SH-SY5Y (cell line): ENCODE results near the gene ARID2.

Source experiments
- GATA2 ChIP-seq: IDR thresholded peaks from 2 replicates; pipeline ENCODE4 v1.6.1; 2011; ENCODE audit warnings: mild to moderate bottlenecking, low read depth, low read length
- GATA3 ChIP-seq: IDR thresholded peaks from 2 replicates; pipeline ENCODE4 v1.6.1; 2011; ENCODE audit warnings: low read depth, mild to moderate bottlenecking, low read length, moderate library complexity

ARID2 gene

DNA sequence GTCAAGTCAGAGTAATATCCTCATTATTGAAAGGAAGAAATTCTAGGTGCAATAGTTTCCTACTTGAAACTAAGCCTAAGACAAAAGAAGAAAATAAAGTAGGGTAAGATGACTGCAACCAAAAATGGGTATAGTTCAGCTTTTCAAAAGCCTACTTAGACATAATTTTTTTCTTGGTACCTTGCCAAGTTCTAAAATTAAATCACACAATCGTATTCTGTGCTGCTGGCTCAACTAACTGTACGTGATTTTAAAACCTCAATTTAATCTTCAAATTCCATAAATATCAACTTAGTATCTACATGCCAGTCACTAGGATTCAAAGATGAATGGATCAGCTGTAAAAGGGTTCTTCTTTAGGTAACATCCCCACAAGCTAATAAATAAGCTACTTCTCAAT is 204.0 kb downstream of the ARID2 start:
- no peak for TF ChIP-seq GATA2
- TF ChIP-seq GATA3, result no peak

DNA sequence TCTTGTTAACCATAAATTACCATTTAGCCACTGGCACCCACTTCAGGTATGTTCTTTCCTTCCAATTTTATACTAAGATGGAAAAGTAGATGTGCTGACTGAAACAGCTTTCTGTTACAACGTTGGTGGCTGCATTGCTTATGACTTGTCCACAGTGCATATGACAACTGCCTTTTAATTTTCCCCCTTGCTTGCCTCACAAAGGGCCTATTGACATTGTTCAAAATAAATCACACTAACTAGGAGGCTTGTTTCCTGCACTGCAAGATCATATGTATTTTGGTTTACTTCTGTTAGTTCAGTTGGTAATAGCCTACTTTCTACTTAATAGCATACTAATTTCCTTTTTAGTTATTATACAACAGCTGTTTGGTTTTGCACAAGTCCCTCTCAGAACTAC is 205.4 kb downstream of the ARID2 start:
- TF ChIP-seq GATA3 (no peak), GATA2 (no peak)

DNA sequence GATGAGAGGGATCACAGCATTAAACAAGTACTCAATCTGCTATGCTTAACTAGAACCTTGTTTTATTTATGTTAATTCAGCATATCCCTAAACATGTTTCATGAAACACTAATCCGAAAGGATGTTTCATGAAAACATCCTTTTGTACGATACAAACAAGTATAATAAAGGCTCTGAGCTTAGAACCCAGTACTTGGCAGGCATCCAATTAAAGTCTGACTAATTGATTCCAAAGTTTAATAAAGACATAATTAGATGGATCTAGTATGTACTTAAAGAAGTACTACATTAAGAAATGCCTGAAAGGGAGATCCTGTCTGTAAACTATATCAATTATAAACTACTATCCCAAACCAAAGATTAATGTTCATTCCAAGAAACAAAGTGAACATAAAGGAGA is 209.1 kb downstream of the ARID2 start:
- TF ChIP-seq GATA2 (no peak), GATA3 (no peak)

DNA sequence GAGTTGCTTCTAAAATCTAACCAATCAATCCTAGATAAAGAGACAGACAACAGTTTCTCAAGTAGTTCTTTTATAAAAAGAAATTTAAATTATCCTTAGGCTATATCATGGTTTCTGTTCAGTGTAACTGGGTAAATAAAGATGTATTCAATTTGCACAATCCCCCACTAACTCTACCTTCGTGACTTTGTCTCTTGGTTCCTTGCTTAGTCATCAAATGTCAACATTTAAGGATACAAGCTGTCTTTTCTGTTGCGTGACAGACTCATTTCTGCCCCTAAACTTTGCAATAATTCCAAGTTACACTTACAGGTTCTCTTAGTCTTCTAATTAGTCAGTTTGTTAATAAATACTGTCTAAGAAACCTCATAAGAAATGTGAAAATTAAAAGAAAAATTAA is 210.3 kb downstream of the ARID2 start:
- no peak for TF ChIP-seq GATA2
- TF ChIP-seq GATA3, result no peak

DNA sequence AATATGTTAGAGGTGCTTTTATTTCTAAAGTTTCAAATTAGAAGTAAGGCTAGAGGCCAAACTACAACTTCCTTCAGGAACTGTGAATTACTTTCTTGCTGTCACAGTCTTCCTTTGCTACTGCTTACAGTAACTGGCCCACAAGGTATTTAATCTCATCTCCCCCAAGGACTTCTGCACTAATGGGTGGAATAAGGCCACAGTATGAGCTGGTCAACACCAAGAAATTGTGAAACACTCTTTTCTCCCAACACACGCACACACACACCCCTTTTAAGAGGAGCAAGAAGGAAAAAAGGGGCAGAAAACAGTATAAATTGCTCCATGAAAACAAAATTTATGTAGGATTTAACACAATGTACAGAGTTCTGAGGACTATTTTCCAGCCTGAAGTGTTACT is 215.3 kb downstream of the ARID2 start:
- TF ChIP-seq GATA2 (no peak), GATA3 (no peak)

DNA sequence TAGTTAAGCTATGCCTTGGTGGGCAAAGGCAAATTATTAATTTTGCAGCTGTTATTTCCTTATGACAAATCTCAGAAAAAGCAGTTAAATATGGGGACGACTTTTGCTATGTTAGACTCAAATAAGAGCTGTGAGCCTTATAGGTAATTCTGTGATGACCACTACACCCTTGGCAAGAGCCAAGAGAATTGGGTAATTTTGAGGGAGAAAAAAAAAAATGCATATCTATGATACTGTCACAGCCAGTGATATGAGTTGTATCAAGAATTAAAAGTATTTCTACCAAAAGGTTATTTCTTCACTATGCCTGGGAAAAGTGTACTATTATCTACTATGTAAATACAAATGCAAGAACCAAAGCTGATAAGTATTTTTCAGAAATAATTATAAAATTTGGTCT is 216.9 kb downstream of the ARID2 start:
- TF ChIP-seq GATA3 (no peak), GATA2 (no peak)

DNA sequence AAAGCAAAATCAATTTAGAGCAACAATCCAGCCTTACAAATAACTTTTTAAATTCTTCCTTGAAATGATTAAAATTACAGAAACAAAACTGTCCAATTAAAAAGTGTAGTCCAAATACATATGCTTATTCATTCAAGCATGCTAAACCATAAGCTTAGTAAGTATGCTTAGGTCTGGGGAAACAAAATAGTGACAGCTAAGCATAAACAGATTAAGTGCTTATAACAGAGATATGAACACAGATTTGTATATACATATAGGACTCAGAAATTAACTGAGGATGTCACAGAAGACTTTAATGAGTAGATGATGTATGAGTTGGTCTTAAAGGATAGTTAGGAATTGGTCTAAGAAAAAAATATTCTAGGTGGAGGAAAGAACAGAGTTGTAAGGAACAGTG is 219.0 kb downstream of the ARID2 start:
- no peak for TF ChIP-seq GATA3
- no peak for TF ChIP-seq GATA2
